Lower lobe of right lung (tissue), 2 donors: ENCODE data around the gene MYADML2. TPM values are rescaled to one million over a fixed set of nuclear protein-coding genes. Genes with fewer than 3 reads are reported as not detected.

ENCODE experiments used
- ATAC-seq, 2 donors: fragments of 200-7000 bp; cut with Tn5 transposase; one replicate each; pipeline ENCODE4 v1.9.1; 2020 to 2022; ENCODE audit warnings: mild to moderate bottlenecking in 2 of 2, moderate library complexity in 2 of 2
- DNase-seq: peaks from one replicate; pipeline ENCODE4 v3.0.0-alpha.2; 2020
- H3K27ac ChIP-seq: fragments of 200-600 bp; one replicate; pipeline ENCODE4 v1.8.0; 2022
- H3K27me3 ChIP-seq: fragments of 200-600 bp; one replicate; pipeline ENCODE4 v1.8.0; 2022; ENCODE audit warnings: low read depth
- H3K36me3 ChIP-seq: fragments of 200-600 bp; one replicate; pipeline ENCODE4 v1.8.0; 2022; ENCODE audit warnings: mild to moderate bottlenecking
- H3K4me1 ChIP-seq: fragments of 200-600 bp; one replicate; pipeline ENCODE4 v1.8.0; 2022
- H3K4me3 ChIP-seq: fragments of 200-600 bp; one replicate; pipeline ENCODE4 v1.8.0; 2022; ENCODE audit warnings: mild to moderate bottlenecking
- H3K9me3 ChIP-seq: fragments of 200-600 bp; one replicate; pipeline ENCODE4 v1.8.0; 2022
- intact Hi-C: fragments of 100-400 bp; cut with DNase I; formaldehyde crosslinking; loops from one replicate; pipeline ENCODE4 v1.11.0; 2022
- total RNA-seq: library from RNA; stranded (reverse); fragmentation: NEBNext Ultra II Directional; extraction: Animal tissue kit (Norgen Biotek cat#: 25700); gene quantifications from one replicate; pipeline ENCODE4 v1.2.1, GENCODE V29; 2021
- TF ChIP-seq, protein P1 (sequence below): fragments of 200-600 bp; IDR thresholded peaks from one replicate; pipeline ENCODE4 v1.8.0; 2022; ENCODE audit warnings: antibody characterized with exemption, mild to moderate bottlenecking
- donor health status: DM: no; HTN: yes; CAD: no; lungs with severe emphysema.

The MYADML2 gene
- total RNA-seq, 1 donor from 2014 or later: not detected

DNA sequence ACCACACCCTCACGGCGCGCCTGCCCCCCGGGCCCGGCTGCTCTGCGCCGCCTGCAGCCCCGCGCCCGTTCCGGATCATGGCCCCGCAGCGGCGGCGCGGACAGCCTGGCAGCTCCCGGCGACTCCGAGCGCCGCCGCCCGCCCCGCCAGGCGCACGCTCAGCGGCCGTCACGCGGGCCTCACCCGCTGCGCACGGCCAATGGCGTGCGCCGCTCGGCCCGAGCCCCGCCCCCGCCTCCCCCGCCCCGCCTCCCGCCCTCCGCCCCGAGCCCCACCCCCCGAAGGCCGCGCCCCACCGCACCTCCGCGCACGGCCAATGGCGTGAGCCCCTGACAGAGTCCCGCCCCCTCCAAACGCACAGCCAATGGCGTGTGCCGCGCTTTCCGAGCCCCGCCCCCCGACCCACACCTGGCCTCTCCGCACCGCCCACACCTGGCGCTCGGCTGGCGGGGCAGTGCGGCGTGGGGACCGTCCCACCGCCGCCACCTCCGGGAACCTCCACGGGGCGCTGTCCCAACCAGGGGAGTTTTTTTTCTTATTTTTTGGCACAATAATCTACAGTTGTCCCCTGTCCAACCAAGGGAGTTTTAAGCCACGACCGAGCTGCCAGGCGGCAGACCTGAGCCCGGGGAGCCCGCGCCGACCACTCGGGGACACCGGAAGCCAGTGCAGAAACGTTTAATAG is 35.6 kb downstream of the MYADML2 start, which contains the start of gene PCYT2:
TSS of gene PCYT2 (minus strand) at position 123 of the 685 bp plus-strand sequence. CDS start at position 79, 44 bp downstream.
- H3K4me1 ChIP-seq: peaks cover 23% of the 10 kb centered on the region
- H3K27ac ChIP-seq: peak within 1 kb of the TSS; percentile 68
- ATAC-seq (peak; percentile 96), DNase-seq (peak; percentile 93)
- peaks cover 63% of the 10 kb centered on the region for H3K36me3 ChIP-seq
- peak within 1 kb of the TSS; percentile 81 for H3K4me3 ChIP-seq
- H3K9me3 ChIP-seq: no peaks in the 10 kb centered on the region
- no peaks in the 10 kb centered on the region for H3K27me3 ChIP-seq
- intact Hi-C loops: no loop called here
- TF ChIP-seq, protein P1, sequence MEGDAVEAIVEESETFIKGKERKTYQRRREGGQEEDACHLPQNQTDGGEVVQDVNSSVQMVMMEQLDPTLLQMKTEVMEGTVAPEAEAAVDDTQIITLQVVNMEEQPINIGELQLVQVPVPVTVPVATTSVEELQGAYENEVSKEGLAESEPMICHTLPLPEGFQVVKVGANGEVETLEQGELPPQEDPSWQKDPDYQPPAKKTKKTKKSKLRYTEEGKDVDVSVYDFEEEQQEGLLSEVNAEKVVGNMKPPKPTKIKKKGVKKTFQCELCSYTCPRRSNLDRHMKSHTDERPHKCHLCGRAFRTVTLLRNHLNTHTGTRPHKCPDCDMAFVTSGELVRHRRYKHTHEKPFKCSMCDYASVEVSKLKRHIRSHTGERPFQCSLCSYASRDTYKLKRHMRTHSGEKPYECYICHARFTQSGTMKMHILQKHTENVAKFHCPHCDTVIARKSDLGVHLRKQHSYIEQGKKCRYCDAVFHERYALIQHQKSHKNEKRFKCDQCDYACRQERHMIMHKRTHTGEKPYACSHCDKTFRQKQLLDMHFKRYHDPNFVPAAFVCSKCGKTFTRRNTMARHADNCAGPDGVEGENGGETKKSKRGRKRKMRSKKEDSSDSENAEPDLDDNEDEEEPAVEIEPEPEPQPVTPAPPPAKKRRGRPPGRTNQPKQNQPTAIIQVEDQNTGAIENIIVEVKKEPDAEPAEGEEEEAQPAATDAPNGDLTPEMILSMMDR: peak; percentile 33

DNA sequence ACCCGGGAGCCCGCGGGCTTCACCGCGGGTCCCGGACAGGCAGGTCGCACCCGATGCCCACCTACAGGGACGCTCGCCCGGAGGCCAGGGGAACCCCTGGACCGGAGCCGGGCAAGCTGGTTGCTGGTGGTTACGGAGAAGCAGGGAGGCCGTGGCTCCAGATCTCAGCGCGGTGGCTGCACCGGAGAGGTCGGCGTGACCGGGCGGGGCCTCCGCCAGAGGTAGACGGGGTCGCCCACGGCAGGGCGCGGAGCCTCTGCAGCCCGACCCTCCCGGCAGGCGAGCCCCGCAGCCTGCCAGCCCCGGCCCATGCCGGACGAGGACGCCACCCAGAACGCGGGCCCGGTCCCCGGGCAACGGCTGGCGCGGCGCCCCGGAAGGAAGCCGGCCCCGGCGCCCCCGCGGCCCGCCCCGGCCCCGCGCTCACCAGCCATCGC is 36.2 kb downstream of the MYADML2 start:
- peak in 1 of 2 donors; percentile 4 for ATAC-seq
- no peak for DNase-seq
- intact Hi-C loops: no loop called here
- peak overlapping the region; percentile 81 for H3K4me3 ChIP-seq
- H3K4me1 ChIP-seq: peaks cover 17% of the 10 kb centered on the region
- H3K27me3 ChIP-seq: no peaks in the 10 kb centered on the region
- peak overlapping the region; percentile 68 for H3K27ac ChIP-seq
- H3K36me3 ChIP-seq: peaks cover 67% of the 10 kb centered on the region
- TF ChIP-seq, protein P1: no peak
- H3K9me3 ChIP-seq: no peaks in the 10 kb centered on the region

DNA sequence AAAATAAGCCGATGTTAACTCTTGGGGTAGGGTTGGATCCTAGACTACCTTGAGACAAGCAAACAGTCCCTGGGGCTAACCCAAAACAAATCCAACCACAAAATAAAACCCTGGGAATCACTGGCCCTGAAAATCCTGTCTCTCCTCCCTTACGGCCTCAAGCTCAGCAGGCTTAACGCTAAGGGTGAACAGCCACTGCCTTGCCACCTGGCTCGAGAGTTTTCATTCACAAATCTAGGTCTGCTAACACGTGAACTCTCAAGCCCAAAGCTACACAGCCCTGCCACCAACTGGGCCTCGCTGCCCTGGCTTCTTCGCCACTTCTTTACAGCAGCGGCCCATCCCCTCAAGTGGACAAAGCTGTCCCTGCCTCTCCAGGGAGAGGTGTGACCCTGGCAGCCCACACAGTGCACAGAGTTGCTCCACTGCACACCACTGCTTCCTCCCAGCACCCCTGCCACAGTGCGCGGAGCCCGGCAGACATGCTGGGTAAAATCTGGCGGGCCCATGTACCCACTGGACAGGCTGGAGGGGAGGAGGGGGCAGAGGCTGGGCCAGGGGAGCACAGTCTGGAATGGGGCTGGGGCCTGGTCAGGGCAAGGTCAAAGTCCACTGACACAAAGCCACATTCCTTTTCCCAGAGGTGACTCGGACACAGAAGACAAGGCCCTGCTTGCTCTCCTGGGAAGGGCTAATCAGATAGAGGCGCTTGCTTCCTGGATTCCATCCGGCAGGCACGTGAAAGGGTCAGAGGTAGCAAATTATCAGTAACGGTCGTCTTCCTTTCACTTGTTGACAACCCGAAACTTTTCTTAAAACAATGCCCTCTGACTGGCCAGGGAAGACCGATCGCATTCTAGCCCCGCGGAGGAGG is 36.8 kb downstream of the MYADML2 start:
- H3K36me3 ChIP-seq: peaks cover 66% of the 10 kb centered on the region

DNA sequence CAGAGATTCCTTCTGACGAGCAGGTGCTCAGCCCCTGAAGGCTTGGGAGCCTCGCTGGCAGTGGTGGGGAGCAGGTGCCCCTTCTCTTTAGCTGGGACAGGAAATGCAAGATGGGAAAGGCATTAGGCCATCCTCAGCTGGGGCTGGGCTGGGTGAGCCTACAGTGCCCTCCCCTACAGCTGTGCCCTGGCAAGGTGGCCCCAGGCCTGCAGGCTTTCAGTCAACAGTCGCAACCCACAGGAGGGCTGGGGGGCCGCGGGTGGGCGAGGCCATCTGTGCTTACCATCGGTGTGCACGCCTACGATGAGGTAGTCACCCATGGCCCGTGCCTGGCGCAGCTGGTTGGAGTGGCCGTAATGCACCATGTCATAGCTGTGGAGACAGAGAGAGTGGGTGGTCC is 37.8 kb downstream of the MYADML2 start:
- TF ChIP-seq, protein P1: no peak
- H3K4me1 ChIP-seq: peaks cover 15% of the 10 kb centered on the region
- H3K36me3 ChIP-seq: peaks cover 65% of the 10 kb centered on the region
- H3K9me3 ChIP-seq: no peaks in the 10 kb centered on the region
- no peaks in the 10 kb centered on the region for H3K27me3 ChIP-seq
- intact Hi-C loops: no loop called here
- ATAC-seq (no peak), DNase-seq (no peak)
- no peak overlapping the region for H3K4me3 ChIP-seq
- H3K27ac ChIP-seq: no peak overlapping the region

More for the DNA sequence above, 36.8 kb downstream of the MYADML2 start:
- H3K4me1 ChIP-seq: peaks cover 15% of the 10 kb centered on the region
- no peaks in the 10 kb centered on the region for H3K9me3 ChIP-seq
- DNase-seq: no peak
- H3K4me3 ChIP-seq: peak overlapping the region; percentile 81
- H3K27ac ChIP-seq: peak overlapping the region; percentile 68
- no peak for ATAC-seq
- TF ChIP-seq, protein P1: no peak
- intact Hi-C loops: no loop called here
- H3K27me3 ChIP-seq: no peaks in the 10 kb centered on the region

DNA sequence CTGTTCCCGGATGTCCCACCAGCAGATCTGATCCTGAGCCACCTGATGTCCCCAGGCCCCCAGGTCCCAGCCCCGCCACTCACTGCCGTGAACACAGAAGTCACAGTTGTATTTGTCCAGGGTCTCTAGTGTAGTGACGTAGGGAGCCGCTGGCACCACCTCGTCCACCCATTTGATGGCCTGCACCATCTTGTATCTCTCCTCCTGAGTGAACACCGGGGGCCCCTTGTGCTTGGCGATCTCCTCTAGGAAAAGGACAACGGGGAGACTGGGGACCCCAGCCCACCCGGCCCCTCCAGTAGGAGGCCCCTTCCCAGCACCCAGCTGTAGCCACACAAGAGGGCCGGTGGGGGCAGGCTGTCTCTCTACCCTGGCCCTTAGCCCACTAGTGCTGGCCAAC is 38.2 kb downstream of the MYADML2 start:
- no peak for ATAC-seq
- no peak for DNase-seq
- intact Hi-C loops: no loop called here
- Histone ChIP-seq H3K4me1 (peaks cover 15% of the 10 kb centered on the region), H3K27me3 (no peaks in the 10 kb centered on the region), H3K9me3 (no peaks in the 10 kb centered on the region), H3K4me3 (no peak overlapping the region), H3K27ac (no peak overlapping the region), H3K36me3 (peaks cover 60% of the 10 kb centered on the region)
- TF ChIP-seq, protein P1: no peak
